Measurements from ENCODE around the gene KCNK3.

DNA sequence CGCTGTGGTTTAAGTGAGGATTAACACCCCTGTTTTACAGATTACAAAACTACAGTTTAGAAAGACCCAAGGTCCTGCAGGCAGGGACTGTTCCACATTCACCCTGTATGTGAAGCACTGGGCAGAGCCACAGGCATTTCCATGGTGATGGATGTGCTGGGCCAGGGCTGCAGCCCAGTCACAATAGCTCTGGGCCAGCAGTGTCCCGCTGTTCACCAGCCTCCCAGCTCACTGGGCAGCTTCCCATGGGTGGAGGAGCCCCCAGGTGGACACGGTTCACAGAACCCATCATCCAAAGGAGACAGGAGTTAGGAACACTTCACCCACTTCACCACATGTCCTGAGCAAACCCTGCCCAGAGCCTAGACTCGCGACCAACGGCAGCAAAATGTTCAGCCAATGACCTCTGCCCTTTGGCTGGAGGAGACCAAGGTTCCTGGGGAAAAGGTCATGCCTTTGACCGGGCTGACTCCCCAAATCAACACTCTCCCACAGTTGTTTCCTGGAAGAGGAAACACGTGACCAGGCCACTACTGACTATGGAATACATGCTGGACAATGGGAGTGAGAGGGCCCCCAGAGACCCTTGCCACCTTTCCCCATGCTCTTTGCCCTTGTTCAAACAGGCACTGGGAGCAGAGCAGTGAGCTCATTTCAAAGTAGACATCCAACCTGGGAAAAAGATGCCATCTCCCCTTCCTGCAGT, 43.5 kb downstream of the KCNK3 start:
- TF ChIP-seq POLR2AphosphoS5 (IDR thresholded peaks at IDR 0.05) (no peak), CTCF (IDR thresholded peaks at IDR 0.05) (no peak), POLR2A (IDR thresholded peaks at IDR 0.05) (no peak), EP300 (IDR thresholded peaks at IDR 0.05) (no peak)

Data from gastroesophageal sphincter (tissue), 3 donors.